K562 (cell line): ENCODE data around the gene FBXL13. TPM values are rescaled to one million over a fixed set of nuclear protein-coding genes. Genes with fewer than 3 reads are reported as not detected.

Experiments
- ADNP ChIP-seq: fragments of 200-800 bp; sonication (Bioruptor generic); IDR thresholded peaks from 2 replicates; pipeline ENCODE4 v1.6.1; 2016; ENCODE audit warnings: missing genetic modification characterization, missing compliant biosample characterization
- BRF2 ChIP-seq: IDR thresholded peaks from 3 replicates; pipeline ENCODE4 v1.6.1; 2011; ENCODE audit warnings: borderline replicate concordance, mild to moderate bottlenecking; ENCODE audit not compliant: insufficient read length, insufficient read depth
- CC2D1A ChIP-seq: fragments of 450-650 bp; IDR thresholded peaks from 2 replicates; pipeline ENCODE4 v1.6.1; 2017; ENCODE audit warnings: mild to moderate bottlenecking
- DNMT1 ChIP-seq: fragments of 450-650 bp; IDR thresholded peaks from 2 replicates; pipeline ENCODE4 v1.6.1; 2016; ENCODE audit warnings: antibody characterized with exemption, mild to moderate bottlenecking
- ETV6 ChIP-seq, 3 experiments: fragments of 150-350 bp in 1 of 3; sonication (generic) in 1 of 3; formaldehyde crosslinking in 1 of 3; IDR thresholded peaks; 2 replicates each; pipeline versions ENCODE4 v1.6.1 to v1.8.0; 2014 to 2022; ENCODE audit warnings: borderline replicate concordance in 2 of 3, low read depth in 2 of 3, antibody characterized with exemption in 1 of 3, low read length in 1 of 3, mild to moderate bottlenecking in 1 of 3, missing genetic modification reagents in 1 of 3
- FOS ChIP-seq: IDR thresholded peaks from 3 replicates; pipeline ENCODE4 v1.6.1; 2011; ENCODE audit not compliant: insufficient read length; ENCODE audit errors: extremely low read depth
- HEY1 ChIP-seq: fragments of 250-450 bp; sonication (Bioruptor Pico); IDR thresholded peaks from 2 replicates; pipeline ENCODE4 v1.5.0; 2020; ENCODE audit warnings: mild to moderate bottlenecking, moderate library complexity, borderline replicate concordance
- KAT2B ChIP-seq: IDR thresholded peaks from one replicate; pipeline ENCODE4 v1.6.1; 2012; ENCODE audit warnings: low read depth, mild to moderate bottlenecking, control low read depth, inconsistent platforms, low read length, moderate library complexity
- LEF1 ChIP-seq: fragments of 450-650 bp; IDR thresholded peaks from 2 replicates; pipeline ENCODE4 v1.6.1; 2016; ENCODE audit warnings: mild to moderate bottlenecking
- NCOR1 ChIP-seq: fragments of 450-650 bp; IDR thresholded peaks from 2 replicates; pipeline ENCODE4 v1.6.1; 2016; ENCODE audit warnings: mild to moderate bottlenecking, moderate library complexity
- NEUROD1 ChIP-seq: fragments of 150-350 bp; IDR thresholded peaks from 2 replicates; pipeline ENCODE4 v1.6.1; 2014; ENCODE audit warnings: borderline replicate concordance, low read length, low read depth; ENCODE audit not compliant: partially characterized antibody
- PHB2 ChIP-seq: fragments of 450-650 bp; IDR thresholded peaks from 2 replicates; pipeline ENCODE4 v1.6.1; 2017; ENCODE audit warnings: low read depth
- POLR2AphosphoS5 ChIP-seq: IDR thresholded peaks from 2 replicates; pipeline ENCODE4 v1.6.1; 2011; ENCODE audit warnings: mild to moderate bottlenecking, low read depth, low read length, moderate library complexity; ENCODE audit not compliant: control insufficient read depth, insufficient read depth
- PURB ChIP-seq: sonication (generic); formaldehyde crosslinking; IDR thresholded peaks from 2 replicates; pipeline ENCODE4 v1.9.0; 2021; ENCODE audit warnings: low read depth, mild to moderate bottlenecking, missing genetic modification reagents
- RAD21 ChIP-seq, 2 experiments: fragments of 250-450 bp in 1 of 2; fragments of 450-650 bp in 1 of 2; sonication (Bioruptor Pico) in 1 of 2; formaldehyde crosslinking in 1 of 2; IDR thresholded peaks in 1 of 2; conservative IDR thresholded peaks in 1 of 2; 2 replicates each; pipeline versions ENCODE4 v1.4.0 to v1.8.0; 2020 to 2022; ENCODE audit warnings: mild to moderate bottlenecking in 2 of 2, moderate library complexity in 1 of 2
- SMARCC2 ChIP-seq: fragments of 450-650 bp; IDR thresholded peaks from 2 replicates; pipeline ENCODE4 v1.6.1; 2017; ENCODE audit warnings: antibody characterized with exemption, moderate library complexity, mild to moderate bottlenecking, low read depth
- SOX6 ChIP-seq: fragments of 450-650 bp; IDR thresholded peaks from 2 replicates; pipeline ENCODE4 v1.6.1; 2014; ENCODE audit warnings: mild to moderate bottlenecking
- ZNF253 ChIP-seq: fragments of 250-450 bp; sonication (Bioruptor Pico); conservative IDR thresholded peaks from 2 replicates; pipeline ENCODE4 v1.6.1; 2021; ENCODE audit warnings: mild to moderate bottlenecking
- ZNF79 ChIP-seq: fragments of 250-450 bp; sonication (Bioruptor Pico); IDR thresholded peaks from 2 replicates; pipeline ENCODE4 v1.4.0; 2020; ENCODE audit warnings: low read depth, mild to moderate bottlenecking, moderate library complexity
- polyA plus RNA-seq, 8 experiments: library from polyadenylated mRNA; depleted of rRNA in 4 of 8; stranded (reverse) in 5 of 8; unstranded in 3 of 8; fragments of >200 nt; fragmentation: Nextera tagmentation in 2 of 8; fragmentation: Illumina TruSeq in 1 of 8; extraction: Ambion mirVana in 2 of 8; extraction: Trizol in 1 of 8; gene quantifications; 2 replicates each; pipeline versions ENCODE4 v1.2.1 to v1.2.3, GENCODE V29; 2011 to 2014; ENCODE audit warnings: inconsistent platforms in 1 of 8, missing spikeins in 1 of 8
- total RNA-seq, 7 experiments: library from RNA; depleted of rRNA in 6 of 7; stranded (reverse); fragments of >200 nt in 6 of 7; fragmentation: Illumina TruSeq in 2 of 7; extraction: Trizol in 2 of 7; gene quantifications; 2 replicates each; pipeline versions ENCODE4 v1.2.1 to v1.2.3, GENCODE V29; 2011 to 2021; ENCODE audit warnings: low replicate concordance in 1 of 7
- TF ChIP-seq, protein P1 (sequence below): fragments of 250-450 bp; sonication (Bioruptor Pico); IDR thresholded peaks from 2 replicates; pipeline ENCODE4 v1.4.0; 2020
- TF ChIP-seq, protein P2 (sequence below): fragments of 150-350 bp; conservative IDR thresholded peaks from 2 replicates; pipeline ENCODE4 v1.6.1; 2014; ENCODE audit warnings: low read length

FBXL13 gene
- total and polyA plus RNA-seq, 9 of the 15 experiments (the other 6 are each of a cell fraction or from before 2014, with no cell fraction given), result 16.3 to 55.0 (median 25.4) TPM

GRCh38 chr7:102991540-102992214 is 82.9 kb downstream of the FBXL13 start (continued):
- TF ChIP-seq ZNF79 (CRISPR knock-in tag) (0 out of 2 replicates have a peak, but pooled peaks have one; percentile 32), CC2D1A (peak; percentile 27; the same call in 1 of the 2 replicates), PURB (CRISPR knock-in tag) (no peak), ETV6 (IDR thresholded peaks at IDR 0.05; ENCODE audit: borderline replicate concordance in 1 of 2, low read depth in 2 of 2, low read length in 1 of 2) (no peak), ETV6 (CRISPR knock-in tag; IDR thresholded peaks at IDR 0.05; ENCODE audit: borderline replicate concordance) (no peak), SOX6 (peak; percentile 78), KAT2B (no peak), POLR2AphosphoS5 (peak; percentile 78; the same call in 1 of the 2 replicates), NCOR1 (peak; percentile 62; the same call in 1 of the 2 replicates), ADNP (no peak), ZNF253 (CRISPR knock-in tag) (no peak), FOS (peak; percentile 82), LEF1 (peak; percentile 62; the same call in 1 of the 2 replicates), DNMT1 (no peak), BRF2 (no peak), HEY1 (no peak), RAD21 (CRISPR knock-in tag; conservative IDR thresholded peaks at IDR 0.05 in 1 of 2, IDR thresholded peaks at IDR 0.05 in 1 of 2) (0 out of 4 replicates have a peak, but pooled peaks of 1 of the 2 experiments have one; percentile 23), NEUROD1 (peak; percentile 71), SMARCC2 (peak; percentile 98), PHB2 (no peak)
- TF ChIP-seq, protein P1, sequence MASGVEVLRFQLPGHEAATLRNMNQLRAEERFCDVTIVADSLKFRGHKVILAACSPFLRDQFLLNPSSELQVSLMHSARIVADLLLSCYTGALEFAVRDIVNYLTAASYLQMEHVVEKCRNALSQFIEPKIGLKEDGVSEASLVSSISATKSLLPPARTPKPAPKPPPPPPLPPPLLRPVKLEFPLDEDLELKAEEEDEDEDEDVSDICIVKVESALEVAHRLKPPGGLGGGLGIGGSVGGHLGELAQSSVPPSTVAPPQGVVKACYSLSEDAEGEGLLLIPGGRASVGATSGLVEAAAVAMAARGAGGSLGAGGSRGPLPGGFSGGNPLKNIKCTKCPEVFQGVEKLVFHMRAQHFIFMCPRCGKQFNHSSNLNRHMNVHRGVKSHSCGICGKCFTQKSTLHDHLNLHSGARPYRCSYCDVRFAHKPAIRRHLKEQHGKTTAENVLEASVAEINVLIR, result no peak
- TF ChIP-seq, protein P2, sequence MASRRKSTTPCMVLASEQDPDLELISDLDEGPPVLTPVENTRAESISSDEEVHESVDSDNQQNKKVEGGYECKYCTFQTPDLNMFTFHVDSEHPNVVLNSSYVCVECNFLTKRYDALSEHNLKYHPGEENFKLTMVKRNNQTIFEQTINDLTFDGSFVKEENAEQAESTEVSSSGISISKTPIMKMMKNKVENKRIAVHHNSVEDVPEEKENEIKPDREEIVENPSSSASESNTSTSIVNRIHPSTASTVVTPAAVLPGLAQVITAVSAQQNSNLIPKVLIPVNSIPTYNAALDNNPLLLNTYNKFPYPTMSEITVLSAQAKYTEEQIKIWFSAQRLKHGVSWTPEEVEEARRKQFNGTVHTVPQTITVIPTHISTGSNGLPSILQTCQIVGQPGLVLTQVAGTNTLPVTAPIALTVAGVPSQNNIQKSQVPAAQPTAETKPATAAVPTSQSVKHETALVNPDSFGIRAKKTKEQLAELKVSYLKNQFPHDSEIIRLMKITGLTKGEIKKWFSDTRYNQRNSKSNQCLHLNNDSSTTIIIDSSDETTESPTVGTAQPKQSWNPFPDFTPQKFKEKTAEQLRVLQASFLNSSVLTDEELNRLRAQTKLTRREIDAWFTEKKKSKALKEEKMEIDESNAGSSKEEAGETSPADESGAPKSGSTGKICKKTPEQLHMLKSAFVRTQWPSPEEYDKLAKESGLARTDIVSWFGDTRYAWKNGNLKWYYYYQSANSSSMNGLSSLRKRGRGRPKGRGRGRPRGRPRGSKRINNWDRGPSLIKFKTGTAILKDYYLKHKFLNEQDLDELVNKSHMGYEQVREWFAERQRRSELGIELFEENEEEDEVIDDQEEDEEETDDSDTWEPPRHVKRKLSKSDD, result no peak
